HG03439 (cell line): ENCODE measurements around the gene SHISA6.

Source experiments
- ATAC-seq: cut with Tn5 transposase; IDR thresholded peaks from one replicate; pipeline ENCODE4 v1.9.1; 2021; ENCODE audit warnings: mild to moderate bottlenecking, moderate library complexity; ENCODE audit not compliant: unreplicated experiment

SHISA6 gene

DNA sequence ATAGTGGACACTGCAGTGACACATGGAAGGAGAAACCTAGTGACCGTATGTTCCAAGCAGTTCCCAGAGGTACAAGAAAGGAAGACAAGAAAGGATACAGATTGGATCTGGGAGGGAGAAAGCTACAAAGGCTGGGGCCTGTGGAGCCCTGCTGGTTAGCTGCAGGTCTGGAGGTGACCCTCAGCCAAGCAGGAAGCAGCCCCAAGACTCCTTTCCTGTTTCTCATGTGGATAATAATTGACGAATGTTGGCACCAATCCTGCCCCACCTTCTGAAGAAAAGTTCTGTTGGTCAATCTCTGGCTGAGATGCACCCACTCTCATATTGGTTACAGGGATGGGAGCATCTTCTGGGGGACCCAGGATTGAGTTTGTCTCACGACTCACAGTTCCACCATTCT is 99.8 kb downstream of the SHISA6 start:
- no peak for ATAC-seq

DNA sequence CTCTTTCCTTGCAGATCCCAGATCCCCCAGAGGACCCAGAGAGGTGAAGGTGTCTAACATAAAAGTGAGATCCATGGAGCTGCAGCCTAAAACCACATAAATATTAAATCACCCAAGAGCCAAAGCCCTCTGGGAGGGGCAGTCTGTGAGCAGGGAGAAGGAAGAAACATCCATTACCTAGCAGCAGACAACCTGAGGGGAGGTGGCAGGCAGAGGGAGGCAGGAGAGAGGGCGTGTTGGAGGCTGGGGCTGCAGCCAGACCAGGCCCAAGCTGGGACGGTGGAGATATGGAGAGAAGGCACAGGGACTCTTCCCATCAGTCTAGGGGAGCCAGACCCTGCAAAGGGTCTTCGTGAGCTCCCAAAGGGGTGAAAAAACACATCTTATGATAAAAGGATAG is 101.1 kb downstream of the SHISA6 start:
- no peak for ATAC-seq

DNA sequence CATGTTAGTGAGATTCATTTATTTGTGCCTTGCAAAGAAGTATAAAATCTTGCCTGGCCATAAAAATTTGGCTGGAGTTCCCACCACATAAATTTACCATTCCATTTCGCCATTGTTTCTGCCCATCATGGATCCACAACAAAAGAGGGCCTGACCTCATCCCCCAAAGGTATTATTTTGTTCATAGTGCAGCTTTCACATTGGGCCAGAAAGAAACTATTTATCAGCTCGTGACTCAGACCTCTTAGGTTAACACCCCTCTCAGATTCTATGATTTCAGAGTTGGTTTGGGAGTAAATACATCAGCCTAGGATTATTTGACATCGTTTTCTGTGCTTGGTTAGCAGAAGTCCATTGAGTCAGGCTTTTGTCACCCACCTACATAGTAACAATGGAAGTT is 108.1 kb downstream of the SHISA6 start:
- no peak for ATAC-seq

DNA sequence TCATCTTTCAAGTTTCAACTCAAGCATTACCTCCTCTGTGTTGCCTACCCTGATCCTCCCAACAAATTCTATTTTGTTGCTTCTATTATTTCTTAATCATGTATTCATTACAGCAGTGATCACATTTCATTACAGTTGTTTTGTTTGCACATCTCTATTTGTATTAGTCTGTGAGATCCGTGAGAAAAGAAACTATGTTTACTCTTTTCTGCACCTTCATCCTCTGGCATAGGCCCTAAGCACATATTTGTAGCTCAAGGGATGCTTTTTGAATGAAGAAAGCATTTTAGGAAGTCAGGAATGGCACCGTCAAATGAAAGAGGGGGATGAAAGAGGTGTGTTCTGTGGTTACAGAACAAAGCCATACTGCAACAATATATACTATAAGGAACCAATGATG is 110.5 kb downstream of the SHISA6 start:
- no peak for ATAC-seq

DNA sequence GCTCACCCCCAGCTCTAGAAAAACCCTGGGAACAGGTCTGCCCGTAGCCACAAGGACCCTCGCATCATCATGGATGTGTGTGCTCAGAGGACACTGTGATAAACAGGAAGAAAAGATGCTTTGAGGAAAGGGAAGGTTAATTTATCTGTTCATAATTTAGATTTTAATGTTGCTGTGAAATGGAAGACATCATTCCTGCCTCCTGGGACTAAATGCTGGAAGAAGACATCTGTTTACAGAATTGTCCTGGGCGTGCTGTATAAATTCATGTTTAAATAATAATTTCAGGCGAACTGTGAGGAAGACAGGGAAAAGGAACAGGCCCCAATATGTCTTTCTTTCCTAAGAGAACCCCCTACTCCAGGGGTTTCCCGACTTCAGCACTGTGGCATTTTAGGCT is 112.6 kb downstream of the SHISA6 start:
- ATAC-seq, result no peak

DNA sequence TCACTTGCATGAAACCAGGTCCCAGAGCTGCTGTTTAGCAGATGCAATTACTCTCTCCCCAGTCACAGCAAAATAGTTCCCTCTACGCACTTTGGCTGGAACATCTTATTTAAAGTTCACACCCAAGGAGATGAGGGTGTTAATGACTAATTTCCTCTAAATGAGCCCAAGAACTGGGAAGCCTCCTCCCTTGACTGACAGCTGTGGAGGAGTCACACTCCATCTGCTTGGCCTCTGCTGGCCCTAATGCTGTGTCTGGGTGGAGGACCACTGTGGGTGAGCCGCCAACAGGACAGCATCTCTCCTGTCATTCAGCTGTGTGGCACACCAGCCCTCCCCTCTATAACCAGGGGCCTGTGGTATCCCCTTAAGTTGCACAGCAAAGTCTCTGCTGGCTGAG is 115.4 kb downstream of the SHISA6 start:
- no peak for ATAC-seq

DNA sequence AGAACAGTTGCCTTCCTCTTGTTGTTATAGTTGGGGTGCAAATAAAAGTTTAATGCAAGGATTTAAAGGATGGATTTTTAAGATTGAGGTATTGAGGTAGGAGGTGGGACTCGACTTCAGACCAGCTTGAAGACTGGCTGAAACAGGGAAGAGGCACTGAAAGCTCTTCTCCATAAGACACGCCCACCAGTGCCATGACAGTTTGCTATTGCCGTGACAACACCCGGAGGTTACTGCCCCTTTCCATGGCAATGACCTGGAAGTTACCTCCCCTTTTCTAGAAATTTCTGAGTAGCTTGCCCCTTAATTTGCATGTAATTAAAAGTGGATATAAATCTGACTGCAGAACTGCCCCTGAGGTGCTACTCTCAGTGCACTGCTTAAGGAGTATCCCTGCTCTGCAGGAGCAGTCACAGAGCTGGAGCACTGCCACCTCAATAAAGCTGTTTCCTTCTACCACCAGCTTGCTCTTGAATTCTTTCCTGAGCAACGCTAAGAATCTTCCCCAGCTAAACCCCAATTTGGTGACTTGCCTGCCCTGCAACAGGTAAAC is 122.6 kb downstream of the SHISA6 start:
- ATAC-seq, result no peak

DNA sequence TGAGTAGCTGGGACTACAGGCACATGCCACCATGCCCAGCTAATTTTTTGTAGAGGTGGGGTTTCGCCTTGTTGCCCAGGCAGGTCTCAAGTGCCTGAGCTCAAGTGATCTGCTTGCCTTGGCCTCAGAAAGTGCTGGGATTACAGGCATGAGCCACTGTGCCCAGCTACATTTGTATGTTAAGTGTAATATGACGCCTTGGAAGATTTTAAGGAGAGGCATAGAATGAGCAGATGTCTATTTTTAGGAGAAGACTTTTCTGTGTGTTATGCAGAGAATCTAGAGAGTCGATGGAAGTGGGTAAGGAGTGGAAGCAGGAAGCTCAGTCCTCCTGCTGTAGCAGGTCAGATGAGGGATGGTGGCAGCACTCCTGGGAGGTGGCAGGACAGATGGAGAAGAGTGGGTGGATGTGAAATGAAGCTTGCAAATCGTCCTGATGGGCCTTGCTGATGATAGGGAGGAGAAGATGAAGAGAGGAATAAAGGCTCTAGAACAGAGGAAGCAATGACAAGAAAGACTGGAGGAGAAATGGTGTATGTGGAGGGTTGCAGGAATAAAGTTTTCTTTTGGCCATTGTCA is 125.3 kb downstream of the SHISA6 start:
- no peak for ATAC-seq

DNA sequence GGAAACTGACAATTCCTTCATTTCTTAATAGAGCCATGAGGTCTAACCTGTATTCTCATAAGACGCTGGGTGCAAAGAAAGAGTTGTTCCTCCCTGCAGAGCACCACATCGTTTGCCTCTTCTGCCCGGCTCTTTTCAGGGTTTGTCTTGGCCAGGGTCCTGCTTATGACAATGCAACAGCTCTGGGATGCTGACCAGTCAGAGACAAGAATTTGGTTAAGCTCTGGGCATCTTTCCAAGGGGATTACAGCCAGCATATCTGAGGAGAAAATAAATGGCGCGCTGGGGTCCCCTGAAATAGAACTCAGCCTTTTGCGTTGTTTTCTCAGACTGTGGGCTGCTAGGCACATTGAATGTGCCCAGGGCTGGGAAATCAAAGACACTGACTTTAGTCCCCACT is 128.6 kb downstream of the SHISA6 start:
- ATAC-seq, result no peak

DNA sequence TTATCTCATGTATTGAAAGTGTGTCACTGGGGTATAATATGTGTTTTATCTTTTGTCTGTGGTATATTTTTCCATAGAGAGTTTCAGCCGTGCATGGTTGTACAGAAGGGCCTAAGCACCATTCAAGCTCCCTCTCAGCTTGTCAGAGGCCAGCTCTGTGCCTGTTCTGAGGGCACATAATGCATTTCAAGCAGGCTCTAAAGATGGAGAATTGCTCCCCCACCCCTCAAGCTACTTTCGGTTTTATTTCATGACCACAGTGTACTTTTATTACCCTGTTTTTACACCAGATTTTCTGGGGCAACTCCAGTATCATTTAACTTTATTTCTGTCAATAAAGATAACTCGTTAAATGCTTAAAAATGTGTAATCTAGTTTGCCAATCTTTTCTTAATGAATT is 131.7 kb downstream of the SHISA6 start:
- no peak for ATAC-seq

DNA sequence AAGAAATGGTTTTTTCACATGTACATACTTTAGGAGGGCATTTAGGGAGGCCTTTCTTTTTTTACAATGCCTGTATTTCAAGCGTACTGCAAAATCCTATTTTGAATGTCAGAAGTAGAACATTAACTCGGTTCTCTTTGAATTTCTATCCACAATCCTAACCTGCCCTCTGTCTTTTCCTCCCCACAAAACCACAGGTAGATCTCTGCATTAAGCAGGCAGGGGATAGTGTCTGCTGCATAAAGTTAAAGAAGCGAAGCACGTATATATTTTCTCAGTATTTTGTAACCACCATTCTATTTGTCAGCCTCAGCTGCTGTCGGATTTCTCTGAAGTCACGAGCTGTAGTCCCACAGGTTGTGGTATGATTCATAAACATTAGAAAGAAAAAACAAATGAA is 137.5 kb downstream of the SHISA6 start:
- no peak for ATAC-seq

DNA sequence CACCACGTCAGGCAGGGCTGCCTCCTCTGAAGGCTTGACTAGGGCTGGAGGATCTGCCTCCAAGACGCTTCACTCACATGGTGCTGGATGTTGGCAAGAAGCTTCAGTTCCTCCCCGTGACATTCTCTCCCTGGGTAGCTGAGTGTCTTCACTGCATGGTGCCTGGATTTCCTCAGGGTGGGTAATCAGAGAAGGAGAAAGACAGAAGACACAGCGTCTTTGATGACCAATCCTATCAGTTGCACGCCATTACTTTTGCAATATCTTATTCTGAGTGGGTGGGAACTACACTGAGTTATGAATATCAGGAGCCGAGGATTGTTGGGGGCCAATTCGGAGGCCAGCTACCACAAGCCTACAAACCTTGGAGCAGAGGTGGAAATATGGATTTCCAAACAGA is 139.7 kb downstream of the SHISA6 start:
- no peak for ATAC-seq

DNA sequence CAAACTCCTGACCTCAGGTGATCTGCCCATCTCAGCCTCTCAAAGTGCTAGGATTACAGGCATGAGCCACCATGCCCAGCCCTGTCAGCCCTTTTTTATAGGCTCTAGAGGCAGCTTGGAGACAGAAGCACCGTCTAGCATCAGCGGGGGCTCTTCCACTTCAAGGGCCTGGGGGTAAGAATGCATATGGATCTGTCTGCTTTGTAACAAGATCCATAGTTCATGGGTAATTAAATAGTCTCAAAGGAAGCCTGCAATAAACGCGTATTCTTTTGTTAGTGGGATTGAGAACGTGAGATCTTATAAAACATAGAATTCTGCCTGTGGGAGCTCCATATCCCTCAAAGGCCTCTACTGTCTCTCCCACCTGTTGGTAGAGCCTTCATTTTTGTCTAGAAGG is 142.1 kb downstream of the SHISA6 start:
- no peak for ATAC-seq

DNA sequence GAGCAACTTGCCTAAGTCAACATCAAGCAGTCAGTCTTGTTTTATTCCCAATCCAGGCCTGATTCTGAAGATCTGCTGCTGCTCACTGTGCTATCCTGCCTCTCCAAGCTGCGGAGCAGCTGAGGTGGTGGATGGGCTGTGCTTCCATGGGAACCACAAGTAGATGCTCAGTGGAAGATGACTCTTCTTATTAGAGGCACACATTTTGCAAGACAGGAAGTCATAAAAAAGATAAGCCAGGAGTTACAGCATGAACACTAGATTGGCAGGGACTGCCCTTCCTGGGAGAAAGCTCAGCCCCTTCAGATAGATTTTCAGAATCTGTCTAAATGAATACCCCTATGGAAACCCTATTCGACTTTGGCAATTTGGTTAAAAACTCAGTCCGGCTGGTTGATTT is 143.1 kb downstream of the SHISA6 start:
- ATAC-seq, result no peak

DNA sequence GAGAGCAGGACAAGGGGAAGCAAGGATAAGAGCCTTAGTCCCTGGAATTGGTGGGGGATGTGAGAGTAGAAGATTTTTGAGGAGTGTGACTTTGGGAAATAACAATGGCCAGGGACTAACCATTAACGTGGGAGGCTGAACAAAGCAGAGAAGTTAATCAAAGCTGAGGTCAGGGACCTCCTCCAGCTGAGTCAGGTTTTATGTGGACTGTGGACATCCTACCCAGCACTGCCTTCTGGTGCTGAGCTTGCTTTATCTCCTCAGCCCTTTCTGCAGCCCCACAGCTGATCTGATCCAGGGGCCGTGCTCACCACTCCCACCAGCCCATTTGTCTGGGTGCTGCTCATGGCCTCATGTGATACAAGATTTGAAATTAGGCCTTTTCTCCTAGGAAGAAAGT is 146.6 kb downstream of the SHISA6 start:
- ATAC-seq, result no peak

DNA sequence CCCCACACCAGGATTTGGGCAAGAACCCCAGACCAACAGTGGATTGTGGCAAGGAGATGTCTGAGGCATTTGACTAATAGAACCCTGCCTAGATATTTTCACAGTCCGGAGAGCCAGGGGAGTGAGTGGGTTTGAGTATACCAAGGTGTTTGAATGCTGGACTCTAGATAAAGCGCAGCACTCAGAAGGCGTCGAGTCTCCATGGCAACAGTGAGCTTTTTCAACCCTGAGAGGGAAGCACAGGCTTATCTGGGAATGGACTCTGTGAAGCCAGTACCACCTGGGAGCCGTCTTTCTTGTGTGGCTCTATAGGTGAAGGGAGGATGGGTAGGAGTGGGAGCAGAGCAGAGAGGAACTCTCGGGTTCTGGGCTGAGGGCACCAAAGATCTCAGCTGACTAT is 147.0 kb downstream of the SHISA6 start:
- ATAC-seq, result no peak

DNA sequence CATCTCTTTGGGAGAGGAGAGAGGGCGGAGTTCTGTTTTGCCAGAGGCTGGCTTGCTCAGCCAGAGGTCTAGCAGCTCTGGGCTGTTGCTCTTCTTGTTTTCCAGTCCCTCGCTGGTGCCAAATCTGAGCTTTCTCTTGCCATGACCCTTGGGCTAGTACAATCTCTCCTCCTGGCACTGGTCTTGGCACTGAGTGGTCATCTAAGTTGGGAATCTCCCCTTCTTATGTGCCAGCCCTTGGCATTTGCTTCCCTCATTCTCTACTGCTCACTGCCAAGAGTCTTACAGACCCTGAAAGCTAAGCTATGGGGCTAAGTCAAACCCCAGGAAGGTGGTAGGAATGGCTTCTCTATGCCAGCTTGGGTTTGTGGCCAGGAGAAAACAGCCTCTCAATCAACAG is 148.6 kb downstream of the SHISA6 start:
- no peak for ATAC-seq

DNA sequence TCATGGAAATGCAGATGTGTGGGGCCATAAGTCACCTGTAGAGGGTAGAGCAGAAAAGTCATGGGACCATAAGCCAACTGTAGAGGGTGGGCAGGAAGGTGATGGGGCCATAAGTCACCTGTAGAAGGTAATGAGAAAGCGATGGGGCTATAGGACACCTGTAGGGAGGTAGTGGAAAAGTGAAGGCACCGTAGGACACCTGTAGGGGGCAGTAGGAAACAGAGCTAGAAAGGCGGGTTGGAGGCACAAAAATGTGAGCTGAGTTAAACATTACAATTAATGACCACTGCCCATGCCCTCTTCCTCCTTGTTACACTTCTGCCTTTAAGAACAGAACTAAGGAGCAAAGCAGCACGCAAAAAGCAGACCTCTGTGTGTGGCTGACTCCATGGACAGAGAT is 150.1 kb downstream of the SHISA6 start:
- no peak for ATAC-seq

DNA sequence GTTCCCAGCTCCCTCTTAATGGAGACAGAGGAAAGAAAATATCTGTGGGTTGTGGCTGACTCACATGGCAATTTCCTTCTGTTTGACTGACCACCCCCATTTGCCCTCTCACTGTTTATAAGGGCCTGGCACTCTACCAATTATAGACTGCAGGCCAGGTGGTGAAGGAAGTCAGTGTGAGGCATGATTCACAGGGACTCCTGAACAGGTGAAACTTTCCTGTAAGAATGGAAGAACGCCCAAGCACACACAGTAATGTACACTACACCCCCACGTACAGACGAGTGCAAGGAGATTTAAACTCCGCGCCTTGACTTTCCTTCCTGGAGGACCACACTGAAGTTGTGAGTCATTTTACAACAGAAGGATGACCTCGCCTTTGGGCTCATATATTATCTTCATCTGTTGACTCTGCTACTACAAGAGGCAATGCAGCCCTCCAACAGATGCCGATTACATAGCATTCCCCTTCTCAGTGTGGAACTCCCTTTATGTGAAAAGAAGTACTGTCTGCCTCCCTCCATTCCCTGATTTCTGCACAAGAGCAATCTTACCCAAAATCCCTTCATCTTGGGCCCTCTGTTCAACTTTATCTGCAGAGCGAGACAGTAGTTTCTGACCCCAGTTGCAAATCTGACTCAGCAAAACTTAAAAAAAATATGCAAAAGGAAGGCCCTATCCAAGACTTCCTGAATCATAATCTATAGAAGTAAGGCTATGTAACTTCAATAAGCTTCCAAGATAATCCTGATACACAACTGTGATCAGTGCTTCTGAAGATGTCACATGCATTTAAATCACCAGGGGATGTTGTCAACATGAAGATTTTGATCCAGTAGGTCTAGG is 163.6 kb downstream of the SHISA6 start:
- ATAC-seq, result no peak

DNA sequence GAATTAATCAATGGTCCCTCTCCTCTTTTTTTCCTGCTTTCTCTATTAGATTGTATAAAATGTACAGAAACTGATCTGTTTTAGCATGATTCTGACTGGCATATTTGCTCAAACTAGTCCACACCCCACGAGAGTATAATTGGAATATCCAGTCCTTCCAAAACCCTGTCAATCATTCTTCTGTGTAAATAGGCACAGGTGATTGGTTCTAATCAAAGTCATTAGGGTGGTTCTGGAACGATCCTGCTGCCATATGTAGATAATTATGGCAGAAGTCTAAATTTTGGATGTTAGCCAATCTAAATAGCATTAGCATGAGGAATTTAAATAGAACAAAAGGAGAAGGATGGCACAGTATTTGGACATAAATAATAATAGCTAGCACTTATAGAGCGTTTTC is 165.7 kb downstream of the SHISA6 start:
- ATAC-seq, result no peak

DNA sequence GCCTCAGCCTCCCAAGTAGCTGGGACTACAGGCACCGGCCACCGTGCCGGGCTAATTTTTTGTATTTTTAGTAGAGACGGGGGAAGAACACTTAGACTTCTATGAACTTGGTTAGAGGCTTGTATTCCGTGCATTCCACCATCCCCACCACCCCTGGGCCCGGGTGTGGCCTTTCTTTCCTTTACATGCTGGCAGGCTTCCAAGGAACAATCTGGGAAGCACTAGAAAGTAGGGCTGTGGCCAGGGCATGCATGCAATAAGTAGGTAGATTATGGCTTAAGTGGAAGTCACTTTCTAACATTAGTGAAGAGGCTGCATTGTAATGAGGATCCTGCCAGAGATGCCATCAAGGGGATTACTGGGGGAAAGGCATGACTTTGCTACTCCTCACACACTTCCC is 171.6 kb downstream of the SHISA6 start:
- ATAC-seq, result no peak

DNA sequence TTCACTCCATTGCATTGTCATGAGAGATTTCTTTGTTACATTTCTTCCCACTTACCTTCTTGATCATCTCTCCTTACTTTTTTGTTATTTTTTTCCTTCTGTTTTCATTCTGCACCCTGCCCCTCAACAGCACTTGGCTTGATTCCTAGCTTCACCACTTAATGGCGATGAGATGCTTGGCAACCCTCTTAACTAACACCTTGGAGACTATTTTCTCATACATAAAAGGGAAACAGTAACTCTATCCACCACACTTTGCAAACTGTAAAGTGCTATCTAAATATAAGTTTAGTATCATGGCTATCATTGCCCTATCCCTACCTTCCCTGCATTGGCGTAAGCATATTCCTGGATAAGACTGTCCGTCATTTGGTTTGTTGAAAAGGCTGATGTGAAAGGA is 177.3 kb downstream of the SHISA6 start:
- no peak for ATAC-seq

DNA sequence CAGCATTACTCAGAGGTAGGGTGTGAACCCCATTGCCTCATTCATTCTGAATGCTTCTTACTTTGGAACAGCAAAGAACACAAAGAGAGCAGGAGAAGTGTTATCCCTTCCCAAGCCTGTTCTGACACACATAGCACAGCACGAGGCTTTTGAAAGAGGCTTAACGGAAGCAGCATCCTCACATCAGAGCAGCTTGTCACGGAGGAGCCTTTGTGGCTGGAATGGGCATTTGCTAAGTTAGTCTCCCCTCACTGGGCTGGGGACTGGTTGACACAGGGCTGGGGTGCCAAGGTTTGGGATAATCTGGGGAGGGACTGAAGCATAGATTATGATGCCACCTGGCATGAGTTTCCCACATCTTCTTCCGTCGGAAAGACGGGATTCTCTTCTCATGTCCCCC is 189.7 kb downstream of the SHISA6 start:
- no peak for ATAC-seq
